Neural cell (in vitro differentiated cells): ENCODE measurements around the gene MRPS10.
A peak's percentile ranks its signal among the peaks of the same experiment; 100 is the strongest.

Experiments used
- EP300 ChIP-seq: fragments of 450-650 bp; conservative IDR thresholded peaks from 2 replicates; pipeline ENCODE4 v1.6.1; 2014; ENCODE audit warnings: antibody characterized with exemption, mild to moderate bottlenecking, moderate library complexity; ENCODE audit not compliant: poor library complexity, severe bottlenecking
- POLR2AphosphoS5 ChIP-seq: IDR thresholded peaks from 2 replicates; pipeline ENCODE4 v1.6.1; 2012
- TF ChIP-seq, protein P1 (sequence below): fragments of 450-650 bp; IDR thresholded peaks from 2 replicates; pipeline ENCODE4 v1.5.1; 2014; ENCODE audit warnings: antibody characterized with exemption, mild to moderate bottlenecking, moderate library complexity; ENCODE audit not compliant: poor library complexity, severe bottlenecking

DNA sequence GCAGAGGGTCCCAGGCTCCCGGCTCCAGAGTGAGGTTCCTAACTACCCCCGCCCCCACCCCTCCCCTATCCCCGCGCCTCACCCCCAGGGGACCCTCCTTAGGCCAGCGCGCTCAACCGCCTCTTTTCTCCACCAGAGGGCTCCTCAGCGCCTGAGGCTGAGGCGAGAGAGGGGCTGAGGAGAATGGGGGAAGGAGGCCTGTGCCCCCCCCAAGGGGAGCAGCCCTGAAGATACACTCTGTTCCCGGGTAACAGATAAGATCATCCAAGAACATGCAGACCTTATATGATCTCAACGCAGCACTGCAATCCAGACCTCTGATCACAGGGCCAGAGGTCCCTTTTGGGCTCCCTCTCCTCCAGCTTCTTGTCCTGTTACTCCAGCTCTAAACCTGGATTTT, 43.3 kb upstream of the MRPS10 start:
- TF ChIP-seq, protein P1, sequence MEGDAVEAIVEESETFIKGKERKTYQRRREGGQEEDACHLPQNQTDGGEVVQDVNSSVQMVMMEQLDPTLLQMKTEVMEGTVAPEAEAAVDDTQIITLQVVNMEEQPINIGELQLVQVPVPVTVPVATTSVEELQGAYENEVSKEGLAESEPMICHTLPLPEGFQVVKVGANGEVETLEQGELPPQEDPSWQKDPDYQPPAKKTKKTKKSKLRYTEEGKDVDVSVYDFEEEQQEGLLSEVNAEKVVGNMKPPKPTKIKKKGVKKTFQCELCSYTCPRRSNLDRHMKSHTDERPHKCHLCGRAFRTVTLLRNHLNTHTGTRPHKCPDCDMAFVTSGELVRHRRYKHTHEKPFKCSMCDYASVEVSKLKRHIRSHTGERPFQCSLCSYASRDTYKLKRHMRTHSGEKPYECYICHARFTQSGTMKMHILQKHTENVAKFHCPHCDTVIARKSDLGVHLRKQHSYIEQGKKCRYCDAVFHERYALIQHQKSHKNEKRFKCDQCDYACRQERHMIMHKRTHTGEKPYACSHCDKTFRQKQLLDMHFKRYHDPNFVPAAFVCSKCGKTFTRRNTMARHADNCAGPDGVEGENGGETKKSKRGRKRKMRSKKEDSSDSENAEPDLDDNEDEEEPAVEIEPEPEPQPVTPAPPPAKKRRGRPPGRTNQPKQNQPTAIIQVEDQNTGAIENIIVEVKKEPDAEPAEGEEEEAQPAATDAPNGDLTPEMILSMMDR, result peak; percentile 23
- TF ChIP-seq POLR2AphosphoS5 (no peak), EP300 (no peak)
